HTR-8/SVneo (cell line): ENCODE data around the gene AFF1.
A peak's percentile ranks its signal among the peaks of the same experiment; 100 is the strongest.
"Not testable (repeated sequence)": the region's sequence is repeated elsewhere in the genome, so short reads cannot be mapped to it uniquely, and the experiment has no call there.

Source experiments
- DNase-seq: peaks from one replicate; pipeline ENCODE4 v3.0.0; 2011; ENCODE audit warnings: low spot score, mixed read lengths; ENCODE audit not compliant: insufficient read length
- FAIRE-seq: peaks from 2 replicates; lab custom pipeline; 2011; peaks lifted over from hg19 to GRCh38; lab: Jason Lieb, UNC

Gene AFF1

GRCh38 chr4:86976801-86977485, 42.1 kb downstream of the AFF1 start:
- DNase-seq (no peak), FAIRE-seq (no peak)

GRCh38 chr4:86977621-86978184, 42.9 kb downstream of the AFF1 start:
- FAIRE-seq (no peak), DNase-seq (no peak)

- FAIRE-seq: no peak
- no peak for DNase-seq
Observed at GRCh38 chr4:86978709-86979108, 43.9 kb downstream of the AFF1 start.

GRCh38 chr4:86980230-86980629, 45.4 kb downstream of the AFF1 start:
- FAIRE-seq: no peak

GRCh38 chr4:86981789-86982188, 47.0 kb downstream of the AFF1 start:
- FAIRE-seq: no peak
- no peak for DNase-seq

More at GRCh38 chr4:86980230-86980629, 45.4 kb downstream of the AFF1 start:
- no peak for DNase-seq

- not testable (repeated sequence) for FAIRE-seq, DNase-seq
Observed at GRCh38 chr4:86985852-86986251, 51.0 kb downstream of the AFF1 start.

GRCh38 chr4:86989658-86990057, 54.8 kb downstream of the AFF1 start:
- DNase-seq, FAIRE-seq: not testable (repeated sequence)

GRCh38 chr4:86990510-86990909, 55.7 kb downstream of the AFF1 start:
- no peak for FAIRE-seq

GRCh38 chr4:86991994-86992393, 57.2 kb downstream of the AFF1 start:
- FAIRE-seq: no peak

More at GRCh38 chr4:86990510-86990909, 55.7 kb downstream of the AFF1 start:
- no peak for DNase-seq

GRCh38 chr4:86993909-86994681, 59.3 kb downstream of the AFF1 start:
- FAIRE-seq (no peak), DNase-seq (no peak)

More at GRCh38 chr4:86991994-86992393, 57.2 kb downstream of the AFF1 start:
- DNase-seq: no peak

- no peak for DNase-seq
- FAIRE-seq: no peak
Observed at GRCh38 chr4:86994686-86995085, 59.9 kb downstream of the AFF1 start.

GRCh38 chr4:86996510-86996909, 61.7 kb downstream of the AFF1 start:
- not testable (repeated sequence) for FAIRE-seq, DNase-seq

- FAIRE-seq: no peak
- DNase-seq: no peak
Observed at GRCh38 chr4:86999136-86999643, 64.4 kb downstream of the AFF1 start.

GRCh38 chr4:87002682-87003043, 67.9 kb downstream of the AFF1 start:
- DNase-seq (no peak), FAIRE-seq (no peak)

- no peak for DNase-seq
- no peak for FAIRE-seq
Observed at GRCh38 chr4:87003266-87003665, 68.5 kb downstream of the AFF1 start.

GRCh38 chr4:87005369-87005689, 70.5 kb downstream of the AFF1 start:
- FAIRE-seq (no peak), DNase-seq (no peak)

- DNase-seq (no peak), FAIRE-seq (no peak)
Observed at GRCh38 chr4:87005690-87006425, 71.0 kb downstream of the AFF1 start.

- no peak for FAIRE-seq
- no peak for DNase-seq
Observed at GRCh38 chr4:87006426-87006675, 71.5 kb downstream of the AFF1 start.

GRCh38 chr4:87006676-87007527, 72.1 kb downstream of the AFF1 start:
- DNase-seq (peak; percentile 73), FAIRE-seq (no peak)
